Stomach (tissue), 4 donors: Measurements from ENCODE around the gene PGA4.
"Not testable (repeated sequence)": the region's sequence is repeated elsewhere in the genome, so short reads cannot be mapped to it uniquely, and the experiment has no call there.

Experiments
- POLR2A ChIP-seq, 4 donors: fragments of 450-650 bp; IDR thresholded peaks; one replicate each; pipeline ENCODE4 v1.6.1; 2016; ENCODE audit warnings: antibody characterized with exemption in 4 of 4, control low read depth in 2 of 4, mild to moderate bottlenecking in 1 of 4, moderate library complexity in 1 of 4
- POLR2AphosphoS5 ChIP-seq, 3 donors: sonication (generic); formaldehyde crosslinking; IDR thresholded peaks; one replicate each; pipeline ENCODE4 v1.6.1; 2016; ENCODE audit warnings: antibody characterized with exemption in 3 of 3
- TF ChIP-seq, protein P1 (sequence below), 7 experiments: fragments of 450-650 bp in 4 of 7; fragments of 200-600 bp in 3 of 7; sonication (generic) in 3 of 7; IDR thresholded peaks; one replicate each; pipeline ENCODE4 v1.5.1; 2016 to 2019; ENCODE audit warnings: antibody characterized with exemption in 7 of 7, control low read depth in 2 of 7, mild to moderate bottlenecking in 1 of 7

- TF ChIP-seq POLR2A, POLR2AphosphoS5 (IDR thresholded peaks at IDR 0.05): not testable (repeated sequence)
- TF ChIP-seq, protein P1, sequence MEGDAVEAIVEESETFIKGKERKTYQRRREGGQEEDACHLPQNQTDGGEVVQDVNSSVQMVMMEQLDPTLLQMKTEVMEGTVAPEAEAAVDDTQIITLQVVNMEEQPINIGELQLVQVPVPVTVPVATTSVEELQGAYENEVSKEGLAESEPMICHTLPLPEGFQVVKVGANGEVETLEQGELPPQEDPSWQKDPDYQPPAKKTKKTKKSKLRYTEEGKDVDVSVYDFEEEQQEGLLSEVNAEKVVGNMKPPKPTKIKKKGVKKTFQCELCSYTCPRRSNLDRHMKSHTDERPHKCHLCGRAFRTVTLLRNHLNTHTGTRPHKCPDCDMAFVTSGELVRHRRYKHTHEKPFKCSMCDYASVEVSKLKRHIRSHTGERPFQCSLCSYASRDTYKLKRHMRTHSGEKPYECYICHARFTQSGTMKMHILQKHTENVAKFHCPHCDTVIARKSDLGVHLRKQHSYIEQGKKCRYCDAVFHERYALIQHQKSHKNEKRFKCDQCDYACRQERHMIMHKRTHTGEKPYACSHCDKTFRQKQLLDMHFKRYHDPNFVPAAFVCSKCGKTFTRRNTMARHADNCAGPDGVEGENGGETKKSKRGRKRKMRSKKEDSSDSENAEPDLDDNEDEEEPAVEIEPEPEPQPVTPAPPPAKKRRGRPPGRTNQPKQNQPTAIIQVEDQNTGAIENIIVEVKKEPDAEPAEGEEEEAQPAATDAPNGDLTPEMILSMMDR (IDR thresholded peaks at IDR 0.05): not testable (repeated sequence)
Measured at GRCh38 chr11:61229458-61229857, 7.3 kb downstream of the PGA4 start.
